GM21360 (cell line): ENCODE measurements around the gene KIN.
"Not testable (repeated sequence)": the region's sequence is repeated elsewhere in the genome, so short reads cannot be mapped to it uniquely, and the experiment has no call there.

ENCODE experiments used
- ATAC-seq: cut with Tn5 transposase; IDR thresholded peaks from one replicate; pipeline ENCODE4 v1.9.1; 2021; ENCODE audit warnings: mild to moderate bottlenecking, moderate library complexity; ENCODE audit not compliant: unreplicated experiment

KIN gene

GRCh38 chr10:7738536-7739407 is 49.0 kb downstream of the KIN start:
- no peak for ATAC-seq

GRCh38 chr10:7734821-7735220 is 53.0 kb downstream of the KIN start:
- no peak for ATAC-seq

- no peak for ATAC-seq
These were observed 64.8 kb downstream of the KIN start for GRCh38 chr10:7722927-7723529.

GRCh38 chr10:7720478-7720877 is 67.3 kb downstream of the KIN start:
- no peak for ATAC-seq

GRCh38 chr10:7718685-7719084 is 69.1 kb downstream of the KIN start:
- ATAC-seq, result no peak

- no peak for ATAC-seq
These were observed 70.0 kb downstream of the KIN start for GRCh38 chr10:7717767-7718166.

GRCh38 chr10:7715515-7715914 is 72.3 kb downstream of the KIN start:
- no peak for ATAC-seq

- not testable (repeated sequence) for ATAC-seq
These were observed 76.7 kb downstream of the KIN start for GRCh38 chr10:7711075-7711474.

- no peak for ATAC-seq
These were observed 77.3 kb downstream of the KIN start for GRCh38 chr10:7710446-7710845.

- no peak for ATAC-seq
These were observed 79.0 kb downstream of the KIN start for GRCh38 chr10:7708832-7709231.

- ATAC-seq, result no peak
These were observed 79.8 kb downstream of the KIN start for GRCh38 chr10:7707858-7708622.

GRCh38 chr10:7707102-7707501 is 80.7 kb downstream of the KIN start:
- no peak for ATAC-seq

- ATAC-seq, result no peak
These were observed 81.2 kb downstream of the KIN start for GRCh38 chr10:7706534-7707073.

- ATAC-seq, result no peak
These were observed 82.5 kb downstream of the KIN start for GRCh38 chr10:7705341-7705740.

- ATAC-seq, result no peak
These were observed 83.4 kb downstream of the KIN start for GRCh38 chr10:7704071-7705016.

GRCh38 chr10:7703140-7703539 is 84.7 kb downstream of the KIN start, which contains the start of gene ITIH2:
Gene ITIH2, plus strand, starts transcription at chr10:7703316. Its CDS starts 119 bp downstream, at chr10:7703435.
- no peak for ATAC-seq

GRCh38 chr10:7702288-7702812 is 85.4 kb downstream of the KIN start:
- no peak for ATAC-seq

GRCh38 chr10:7701158-7701742 is 86.5 kb downstream of the KIN start:
- no peak for ATAC-seq
